DND-41 (cell line): Measurements from ENCODE around the gene MESP2.
A peak's percentile ranks its signal among the peaks of the same experiment; 100 is the strongest.

Experiments used
- ATAC-seq: fragments of 200-7000 bp; cut with Tn5 transposase; 3 replicates; pipeline ENCODE4 v1.9.1; 2021; ENCODE audit warnings: low read depth; ENCODE audit not compliant: insufficient read depth
- DNase-seq: peaks from one replicate; pipeline ENCODE4 v3.0.0-alpha.2; 2020
- H2AFZ ChIP-seq: 2 replicates; pipeline ENCODE4 v1.6.0; 2012; ENCODE audit warnings: low read depth, low read length
- H3K27ac ChIP-seq: 2 replicates; pipeline ENCODE4 v1.5.1; 2012; ENCODE audit warnings: low read length, inconsistent platforms
- H3K27me3 ChIP-seq: fragments of 200-600 bp; sonication (generic); 2 replicates; pipeline ENCODE4 v1.6.0; 2012; ENCODE audit warnings: low read length, mild to moderate bottlenecking, inconsistent platforms; ENCODE audit not compliant: insufficient read depth, poor library complexity
- H3K36me3 ChIP-seq: 2 replicates; pipeline ENCODE4 v1.5.1; 2012; ENCODE audit warnings: low read length, inconsistent platforms; ENCODE audit not compliant: insufficient read depth
- H3K4me1 ChIP-seq: 2 replicates; pipeline ENCODE4 v1.5.1; 2012; ENCODE audit warnings: mild to moderate bottlenecking, low read length; ENCODE audit not compliant: insufficient read depth
- H3K4me2 ChIP-seq: 2 replicates; pipeline ENCODE4 v1.6.0; 2012; ENCODE audit warnings: mild to moderate bottlenecking, moderate library complexity, low read length, inconsistent platforms; ENCODE audit not compliant: insufficient read depth
- H3K4me3 ChIP-seq, 2 experiments: fragments of 200-600 bp in 1 of 2; shearing (Covaris generic) in 1 of 2; 2 replicates each; pipeline ENCODE4 v1.5.1; 2012 to 2016; ENCODE audit warnings: inconsistent platforms in 2 of 2, low read length in 2 of 2, mild to moderate bottlenecking in 2 of 2, low read depth in 1 of 2, moderate library complexity in 1 of 2
- H3K79me2 ChIP-seq: 2 replicates; pipeline ENCODE4 v1.6.0; 2012; ENCODE audit warnings: low read length, inconsistent platforms; ENCODE audit not compliant: insufficient read depth
- H3K9ac ChIP-seq: 2 replicates; pipeline ENCODE4 v1.6.0; 2012; ENCODE audit warnings: low read depth, mild to moderate bottlenecking, inconsistent platforms, low read length, moderate library complexity
- H3K9me3 ChIP-seq: 2 replicates; pipeline ENCODE4 v1.5.1; 2012; ENCODE audit warnings: low read length, moderate library complexity, mild to moderate bottlenecking, inconsistent platforms; ENCODE audit not compliant: insufficient read depth, severe bottlenecking
- H4K20me1 ChIP-seq: 2 replicates; pipeline ENCODE4 v1.6.0; 2012; ENCODE audit warnings: low read length; ENCODE audit not compliant: insufficient read depth
- EZH2 ChIP-seq: IDR thresholded peaks from 3 replicates; pipeline ENCODE4 v1.6.1; 2012; ENCODE audit warnings: borderline replicate concordance, low read depth, mild to moderate bottlenecking, moderate library complexity, low read length, inconsistent platforms; ENCODE audit not compliant: severe bottlenecking
- TF ChIP-seq, protein P1 (sequence below): IDR thresholded peaks from 2 replicates; pipeline ENCODE4 v1.5.1; 2012; ENCODE audit warnings: borderline replicate concordance, low read length, moderate library complexity, mild to moderate bottlenecking; ENCODE audit not compliant: poor library complexity, severe bottlenecking; ENCODE audit errors: extremely low read depth

Gene MESP2

GRCh38 chr15:89732451-89733172 lies 43.5 kb upstream of the MESP2 start:
- TF ChIP-seq EZH2 = no peak
- TF ChIP-seq, protein P1, sequence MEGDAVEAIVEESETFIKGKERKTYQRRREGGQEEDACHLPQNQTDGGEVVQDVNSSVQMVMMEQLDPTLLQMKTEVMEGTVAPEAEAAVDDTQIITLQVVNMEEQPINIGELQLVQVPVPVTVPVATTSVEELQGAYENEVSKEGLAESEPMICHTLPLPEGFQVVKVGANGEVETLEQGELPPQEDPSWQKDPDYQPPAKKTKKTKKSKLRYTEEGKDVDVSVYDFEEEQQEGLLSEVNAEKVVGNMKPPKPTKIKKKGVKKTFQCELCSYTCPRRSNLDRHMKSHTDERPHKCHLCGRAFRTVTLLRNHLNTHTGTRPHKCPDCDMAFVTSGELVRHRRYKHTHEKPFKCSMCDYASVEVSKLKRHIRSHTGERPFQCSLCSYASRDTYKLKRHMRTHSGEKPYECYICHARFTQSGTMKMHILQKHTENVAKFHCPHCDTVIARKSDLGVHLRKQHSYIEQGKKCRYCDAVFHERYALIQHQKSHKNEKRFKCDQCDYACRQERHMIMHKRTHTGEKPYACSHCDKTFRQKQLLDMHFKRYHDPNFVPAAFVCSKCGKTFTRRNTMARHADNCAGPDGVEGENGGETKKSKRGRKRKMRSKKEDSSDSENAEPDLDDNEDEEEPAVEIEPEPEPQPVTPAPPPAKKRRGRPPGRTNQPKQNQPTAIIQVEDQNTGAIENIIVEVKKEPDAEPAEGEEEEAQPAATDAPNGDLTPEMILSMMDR = no peak
- no peaks in the 10 kb centered on the region for H3K4me1 ChIP-seq
- H4K20me1 ChIP-seq = no peaks in the 10 kb centered on the region
- no peak overlapping the region for H3K4me2 ChIP-seq
- no peak for DNase-seq
- H3K79me2 ChIP-seq = no peaks in the 10 kb centered on the region
- H3K27ac ChIP-seq = no peak overlapping the region
- ATAC-seq = no peak
- no peak overlapping the region for H2AFZ ChIP-seq
- H3K4me3 ChIP-seq = no peak overlapping the region
- peaks cover 8% of the 10 kb centered on the region for H3K27me3 ChIP-seq
- no peak overlapping the region for H3K9ac ChIP-seq
- no peaks in the 10 kb centered on the region for H3K36me3 ChIP-seq
- no peaks in the 10 kb centered on the region for H3K9me3 ChIP-seq

- no peak overlapping the region for H3K9ac ChIP-seq
- H2AFZ ChIP-seq = no peak overlapping the region
- no peaks in the 10 kb centered on the region for H4K20me1 ChIP-seq
- H3K4me3 ChIP-seq = no peak overlapping the region
- no peak overlapping the region for H3K4me2 ChIP-seq
- no peak overlapping the region for H3K27ac ChIP-seq
- H3K9me3 ChIP-seq = no peaks in the 10 kb centered on the region
- TF ChIP-seq, protein P1 = no peak
- TF ChIP-seq EZH2 = no peak
- H3K27me3 ChIP-seq = peaks cover 8% of the 10 kb centered on the region
- DNase-seq (no peak), ATAC-seq (no peak)
- H3K36me3 ChIP-seq = no peaks in the 10 kb centered on the region
- H3K4me1 ChIP-seq = peaks cover 3% of the 10 kb centered on the region; the same call in 1 of the 2 replicates
- no peaks in the 10 kb centered on the region for H3K79me2 ChIP-seq
Measured at GRCh38 chr15:89735773-89736172, 40.4 kb upstream of the MESP2 start.

DNA sequence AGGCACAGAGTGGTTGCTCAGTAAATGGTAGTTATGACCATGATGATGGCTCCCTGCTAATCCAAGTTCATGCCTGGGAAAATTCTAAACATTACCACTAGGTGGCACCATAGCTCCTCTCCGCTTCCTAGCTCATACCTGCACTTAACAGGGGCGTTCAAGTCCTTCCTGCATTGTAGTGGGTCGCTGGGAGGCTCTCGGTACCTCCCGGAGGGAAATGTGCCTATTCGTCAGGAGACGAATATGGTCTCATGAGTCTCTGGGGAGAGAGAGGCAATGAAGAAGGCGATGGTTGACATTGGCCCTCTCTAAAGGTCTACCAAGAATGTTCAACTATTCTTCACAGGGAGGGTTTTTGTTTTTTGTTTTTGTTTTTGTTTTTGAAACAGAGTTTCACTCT lies 36.0 kb upstream of the MESP2 start:
- H4K20me1 ChIP-seq = no peaks in the 10 kb centered on the region
- H3K9ac ChIP-seq = no peak overlapping the region
- H3K4me3 ChIP-seq = peak overlapping the region in 1 of 2 experiments; percentile 50; a peak in 2 of 4 replicates
- peaks cover 3% of the 10 kb centered on the region for H3K27me3 ChIP-seq
- TF ChIP-seq, protein P1 = peak; percentile 87
- no peak for TF ChIP-seq EZH2
- peak overlapping the region; percentile 73 for H3K4me2 ChIP-seq
- H3K9me3 ChIP-seq = no peaks in the 10 kb centered on the region
- peaks cover 3% of the 10 kb centered on the region; the same call in 1 of the 2 replicates for H3K4me1 ChIP-seq
- peak overlapping the region; percentile 86 for H2AFZ ChIP-seq
- H3K27ac ChIP-seq = no peak overlapping the region
- no peaks in the 10 kb centered on the region for H3K36me3 ChIP-seq
- DNase-seq (peak; percentile 69), ATAC-seq (peak; percentile 96)
- H3K79me2 ChIP-seq = no peaks in the 10 kb centered on the region
